ACC112 (cell line): ENCODE results near the gene GPHN.

Source experiments
- H2AFZ ChIP-seq: fragments of 200-600 bp; sonication (generic); one replicate; pipeline ENCODE4 v1.6.0; 2017; ENCODE audit warnings: antibody characterized with exemption, low read length; ENCODE audit not compliant: unreplicated experiment
- H3K27ac ChIP-seq: fragments of 200-600 bp; sonication (generic); 2 replicates; pipeline ENCODE4 v1.5.1; 2014; ENCODE audit warnings: low read depth, mild to moderate bottlenecking, antibody characterized with exemption, low read length, moderate library complexity
- H3K27me3 ChIP-seq: fragments of 200-600 bp; sonication (generic); 2 replicates; pipeline ENCODE4 v1.6.1; 2014; ENCODE audit warnings: mild to moderate bottlenecking, antibody characterized with exemption, low read length, moderate library complexity, mixed read lengths; ENCODE audit not compliant: insufficient read depth
- H3K36me3 ChIP-seq: fragments of 200-600 bp; sonication (generic); 2 replicates; pipeline ENCODE4 v1.6.1; 2016; ENCODE audit warnings: mild to moderate bottlenecking, antibody characterized with exemption, low read length, moderate library complexity, mixed read lengths; ENCODE audit not compliant: insufficient read depth
- H3K4me1 ChIP-seq: fragments of 200-600 bp; sonication (generic); one replicate; pipeline ENCODE4 v1.6.1; 2016; ENCODE audit warnings: low read length, mixed read lengths; ENCODE audit not compliant: insufficient read depth, unreplicated experiment, control insufficient read depth
- H3K4me3 ChIP-seq: fragments of 200-600 bp; sonication (generic); 2 replicates; pipeline ENCODE4 v1.5.1; 2014; ENCODE audit warnings: mild to moderate bottlenecking, low read depth, low read length
- H3K79me2 ChIP-seq: fragments of 200-600 bp; sonication (generic); one replicate; pipeline ENCODE4 v1.6.0; 2016; ENCODE audit warnings: low read length; ENCODE audit not compliant: control insufficient read depth, unreplicated experiment, insufficient read depth

Gene GPHN

GRCh38 chr14:66916421-66916820 is 408.5 kb downstream of the GPHN start:
- Histone ChIP-seq H3K27ac (no peak overlapping the region), H3K4me3 (no peak overlapping the region), H3K27me3 (no peaks in the 10 kb centered on the region), H3K79me2 (no peaks in the 10 kb centered on the region), H2AFZ (no peak overlapping the region), H3K36me3 (no peaks in the 10 kb centered on the region), H3K4me1 (no peaks in the 10 kb centered on the region)

- Histone ChIP-seq H3K4me1 (no peaks in the 10 kb centered on the region), H3K36me3 (peaks cover 7% of the 10 kb centered on the region), H3K4me3 (no peak overlapping the region), H3K79me2 (no peaks in the 10 kb centered on the region), H2AFZ (no peak overlapping the region), H3K27me3 (no peaks in the 10 kb centered on the region), H3K27ac (no peak overlapping the region)
These were observed 410.6 kb downstream of the GPHN start for GRCh38 chr14:66918527-66918926.

- peaks cover 7% of the 10 kb centered on the region for H3K36me3 ChIP-seq
- no peak overlapping the region for H2AFZ ChIP-seq
These were observed 412.2 kb downstream of the GPHN start for GRCh38 chr14:66920196-66920595.

GRCh38 chr14:66923251-66923650 is 415.3 kb downstream of the GPHN start:
- H3K27ac ChIP-seq: no peak overlapping the region
- H3K36me3 ChIP-seq: peaks cover 9% of the 10 kb centered on the region
- no peak overlapping the region for H2AFZ ChIP-seq
- H3K27me3 ChIP-seq: no peaks in the 10 kb centered on the region
- H3K4me3 ChIP-seq: no peak overlapping the region
- no peaks in the 10 kb centered on the region for H3K79me2 ChIP-seq
- no peaks in the 10 kb centered on the region for H3K4me1 ChIP-seq

More at GRCh38 chr14:66920196-66920595, 412.2 kb downstream of the GPHN start:
- Histone ChIP-seq H3K4me3 (no peak overlapping the region), H3K4me1 (no peaks in the 10 kb centered on the region), H3K27me3 (no peaks in the 10 kb centered on the region), H3K79me2 (no peaks in the 10 kb centered on the region), H3K27ac (no peak overlapping the region)

GRCh38 chr14:66939409-66939808 is 431.5 kb downstream of the GPHN start:
- Histone ChIP-seq H3K27ac (no peak overlapping the region), H3K79me2 (no peaks in the 10 kb centered on the region), H3K4me1 (no peaks in the 10 kb centered on the region), H3K27me3 (no peaks in the 10 kb centered on the region), H3K36me3 (peaks cover 18% of the 10 kb centered on the region; the same call in 1 of the 2 replicates), H2AFZ (no peak overlapping the region), H3K4me3 (no peak overlapping the region)

GRCh38 chr14:66944872-66945271 is 436.9 kb downstream of the GPHN start:
- Histone ChIP-seq H3K27ac (no peak overlapping the region), H3K4me1 (no peaks in the 10 kb centered on the region), H3K4me3 (no peak overlapping the region), H3K36me3 (peaks cover 41% of the 10 kb centered on the region), H2AFZ (no peak overlapping the region), H3K27me3 (no peaks in the 10 kb centered on the region), H3K79me2 (no peaks in the 10 kb centered on the region)

GRCh38 chr14:66955159-66955558 is 447.2 kb downstream of the GPHN start:
- no peaks in the 10 kb centered on the region for H3K79me2 ChIP-seq

GRCh38 chr14:66959437-66960050 is 451.6 kb downstream of the GPHN start:
- no peak overlapping the region for H3K4me3 ChIP-seq
- no peaks in the 10 kb centered on the region for H3K27me3 ChIP-seq
- no peak overlapping the region for H2AFZ ChIP-seq
- no peaks in the 10 kb centered on the region for H3K79me2 ChIP-seq
- H3K4me1 ChIP-seq: no peaks in the 10 kb centered on the region
- H3K36me3 ChIP-seq: peaks cover 5% of the 10 kb centered on the region; the same call in 1 of the 2 replicates
- no peak overlapping the region for H3K27ac ChIP-seq

More at GRCh38 chr14:66955159-66955558, 447.2 kb downstream of the GPHN start:
- no peaks in the 10 kb centered on the region for H3K27me3 ChIP-seq
- H3K4me1 ChIP-seq: no peaks in the 10 kb centered on the region
- no peak overlapping the region for H3K27ac ChIP-seq
- peaks cover 5% of the 10 kb centered on the region; the same call in 1 of the 2 replicates for H3K36me3 ChIP-seq
- no peak overlapping the region for H2AFZ ChIP-seq
- H3K4me3 ChIP-seq: no peak overlapping the region

GRCh38 chr14:66965831-66966230 is 457.9 kb downstream of the GPHN start:
- H3K4me3 ChIP-seq: no peak overlapping the region
- no peak overlapping the region for H3K27ac ChIP-seq
- no peaks in the 10 kb centered on the region for H3K27me3 ChIP-seq
- H3K36me3 ChIP-seq: no peaks in the 10 kb centered on the region; the same call in 1 of the 2 replicates
- no peaks in the 10 kb centered on the region for H3K4me1 ChIP-seq
- H2AFZ ChIP-seq: no peak overlapping the region
- H3K79me2 ChIP-seq: no peaks in the 10 kb centered on the region

GRCh38 chr14:66972469-66972868 is 464.5 kb downstream of the GPHN start:
- no peak overlapping the region for H2AFZ ChIP-seq
- H3K36me3 ChIP-seq: no peaks in the 10 kb centered on the region
- H3K4me1 ChIP-seq: peaks cover 15% of the 10 kb centered on the region
- H3K79me2 ChIP-seq: no peaks in the 10 kb centered on the region
- no peak overlapping the region for H3K27ac ChIP-seq
- no peak overlapping the region for H3K4me3 ChIP-seq
- no peaks in the 10 kb centered on the region for H3K27me3 ChIP-seq

GRCh38 chr14:66974397-66975025 is 466.6 kb downstream of the GPHN start:
- Histone ChIP-seq H3K27me3 (no peaks in the 10 kb centered on the region), H2AFZ (no peak overlapping the region), H3K36me3 (no peaks in the 10 kb centered on the region), H3K4me3 (no peak overlapping the region), H3K79me2 (no peaks in the 10 kb centered on the region), H3K27ac (no peak overlapping the region), H3K4me1 (peaks cover 15% of the 10 kb centered on the region)
